Measurements from ENCODE around the gene XRCC4.

GRCh38 chr5:83377131-83377865 lies 300.0 kb downstream of the XRCC4 start:
- no peak for TF ChIP-seq CTCF (IDR thresholded peaks at IDR 0.05)
- no peak for TF ChIP-seq POLR2A (IDR thresholded peaks at IDR 0.05)

Data from heart left ventricle (tissue), 13 donors.